ENCODE results near the gene DAGLA.

- no peak for TF ChIP-seq NFRKB (IDR thresholded peaks at IDR 0.05)
- TF ChIP-seq FOXM1 (IDR thresholded peaks at IDR 0.05; ENCODE audit: borderline replicate concordance) = no peak
- TF ChIP-seq ZNF384 (IDR thresholded peaks at IDR 0.05) = no peak
- no peak for TF ChIP-seq TARDBP (IDR thresholded peaks at IDR 0.05)
These were observed 14.9 kb downstream of the DAGLA start for GRCh38 chr11:61694946-61695706.
